HG03469 (cell line): ENCODE results near the gene NPFFR1.

Experiments used
- ATAC-seq: cut with Tn5 transposase; IDR thresholded peaks from one replicate; pipeline ENCODE4 v1.9.1; 2021; ENCODE audit warnings: mild to moderate bottlenecking, moderate library complexity, moderate number of reproducible peaks; ENCODE audit not compliant: unreplicated experiment

Gene NPFFR1

DNA sequence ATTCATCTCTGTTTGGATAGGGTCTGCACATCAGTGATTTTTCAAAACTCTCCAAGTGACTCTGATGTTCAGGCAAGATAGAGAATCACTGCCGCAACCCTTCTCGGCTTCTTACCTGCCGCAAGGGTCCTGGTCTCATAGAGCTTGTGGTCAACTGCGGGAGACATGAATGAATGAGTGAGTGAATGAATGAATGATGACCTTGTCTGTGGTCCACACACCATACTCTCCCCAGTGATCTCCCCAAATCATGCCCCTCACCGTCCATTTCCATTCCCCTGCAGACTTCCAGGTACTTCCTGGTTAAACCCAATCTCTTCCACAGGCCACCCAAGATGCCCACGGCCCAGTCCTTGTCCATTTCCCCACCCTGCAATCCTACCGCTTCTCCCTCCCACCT is 5.9 kb upstream of the NPFFR1 start:
- no peak for ATAC-seq

DNA sequence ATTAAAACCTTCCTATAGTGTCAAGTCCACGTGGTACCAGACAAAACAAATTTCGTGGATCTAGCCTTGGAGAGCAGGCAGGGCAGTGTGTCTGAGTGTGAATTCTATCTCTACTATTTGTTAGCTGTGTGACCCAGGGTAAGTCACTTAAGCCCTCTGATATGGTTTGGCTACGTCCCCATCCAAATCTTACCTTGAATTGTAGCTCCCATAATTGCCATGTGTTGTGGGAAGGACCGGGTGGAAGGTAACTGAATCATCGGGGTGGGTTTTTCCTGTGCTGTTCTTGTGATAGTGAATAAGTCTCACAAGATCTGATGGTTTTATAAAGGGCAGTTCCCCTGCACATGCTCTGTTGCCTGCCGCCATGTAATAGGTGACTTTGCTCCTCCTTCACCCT is 2.8 kb upstream of the NPFFR1 start:
- no peak for ATAC-seq

DNA sequence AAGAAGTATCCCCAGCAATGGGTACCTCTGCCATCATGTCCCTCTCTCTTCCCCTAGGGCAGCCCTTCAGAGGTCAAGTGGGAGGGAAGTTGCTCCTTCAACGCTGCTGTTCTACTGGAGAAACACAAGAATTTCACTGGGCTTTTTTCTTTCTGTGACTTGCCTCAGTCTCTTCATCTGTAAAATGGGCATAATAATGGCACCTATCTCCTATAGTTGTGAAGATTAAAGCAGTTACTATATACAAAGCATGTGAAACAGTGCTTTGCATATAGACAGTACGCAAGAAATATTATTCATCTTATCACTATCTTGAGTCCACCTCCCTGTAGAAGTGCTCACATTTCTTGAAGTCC is 1.6 kb upstream of the NPFFR1 start:
- no peak for ATAC-seq

DNA sequence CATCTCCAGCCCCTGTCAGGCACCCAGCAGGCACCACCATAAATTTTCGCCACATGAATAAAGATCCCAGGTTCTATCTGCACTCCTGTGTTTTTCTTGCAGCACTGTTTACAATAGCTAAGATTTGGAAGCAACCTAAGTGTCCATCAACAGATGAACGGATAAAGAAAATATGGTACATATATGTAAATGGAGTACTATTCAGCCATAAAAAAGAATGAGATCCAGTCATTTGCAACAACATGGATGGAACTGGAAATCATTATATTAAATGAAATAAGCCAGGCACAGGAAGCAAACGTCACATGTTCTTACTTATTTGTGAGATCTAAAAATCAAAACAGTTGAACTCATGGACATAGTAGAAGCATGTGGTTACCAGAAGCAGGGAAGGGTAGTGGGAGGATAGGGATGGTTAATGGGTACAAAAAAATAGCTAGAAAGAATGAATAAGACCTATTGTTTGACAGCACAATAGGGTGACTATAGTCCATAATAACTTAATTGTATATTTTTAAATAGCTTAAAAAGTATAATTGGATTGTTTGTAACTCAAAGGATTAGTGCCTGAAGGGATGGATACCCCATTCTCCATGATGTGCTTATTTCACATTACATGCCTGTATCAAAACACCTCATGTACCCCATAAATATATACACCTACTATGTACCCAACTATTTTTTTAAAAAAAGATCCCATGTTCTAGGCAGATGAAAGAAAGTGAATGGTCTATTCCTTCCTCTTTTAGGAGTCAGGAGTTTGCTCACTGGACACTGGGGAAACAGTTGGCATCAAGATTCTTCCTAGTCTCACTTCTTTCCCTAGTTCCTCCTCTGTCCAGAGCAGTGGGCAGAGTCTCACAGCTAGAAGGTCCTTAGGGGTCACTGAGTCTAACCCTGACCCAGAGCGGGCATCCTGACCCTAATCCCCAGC is 1.0 kb upstream of the NPFFR1 start:
- ATAC-seq: no peak

DNA sequence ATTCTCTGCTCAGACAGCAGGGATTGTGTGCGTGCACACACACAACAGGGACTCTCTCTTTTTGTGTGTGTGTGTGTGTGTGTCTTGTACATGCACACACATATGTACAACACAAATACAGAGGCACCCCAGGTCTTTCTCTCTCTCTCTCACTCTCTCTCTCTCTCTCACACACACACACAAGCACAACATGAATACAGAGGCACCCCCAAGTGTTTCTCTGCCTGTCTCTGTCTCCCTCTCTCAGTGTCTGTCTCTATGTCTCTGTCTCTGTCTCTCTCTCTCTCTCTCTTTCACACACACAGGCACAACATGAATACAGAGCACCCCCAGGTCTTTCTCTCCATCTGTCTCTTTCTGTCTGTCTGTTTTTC is 746 bp downstream of the NPFFR1 start:
- no peak for ATAC-seq

DNA sequence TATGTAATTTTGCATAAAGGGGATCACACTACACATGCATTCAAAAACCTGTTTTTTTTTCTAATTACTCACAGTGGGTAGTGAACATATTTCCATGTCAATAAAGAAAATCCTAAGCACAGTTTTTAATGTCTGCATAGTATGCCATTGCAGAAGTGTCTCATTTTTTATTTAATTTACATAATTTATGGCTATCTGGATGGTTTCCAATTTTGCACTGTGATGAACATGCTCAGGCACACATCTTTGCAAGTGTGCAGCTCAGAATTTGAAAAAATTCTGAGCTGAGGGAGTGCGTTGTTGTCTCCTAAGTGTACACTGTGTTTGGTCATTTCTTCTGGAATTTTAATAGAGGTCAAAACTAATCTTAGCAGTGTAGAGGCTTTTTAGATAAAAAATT is 2.2 kb downstream of the NPFFR1 start:
- no peak for ATAC-seq

DNA sequence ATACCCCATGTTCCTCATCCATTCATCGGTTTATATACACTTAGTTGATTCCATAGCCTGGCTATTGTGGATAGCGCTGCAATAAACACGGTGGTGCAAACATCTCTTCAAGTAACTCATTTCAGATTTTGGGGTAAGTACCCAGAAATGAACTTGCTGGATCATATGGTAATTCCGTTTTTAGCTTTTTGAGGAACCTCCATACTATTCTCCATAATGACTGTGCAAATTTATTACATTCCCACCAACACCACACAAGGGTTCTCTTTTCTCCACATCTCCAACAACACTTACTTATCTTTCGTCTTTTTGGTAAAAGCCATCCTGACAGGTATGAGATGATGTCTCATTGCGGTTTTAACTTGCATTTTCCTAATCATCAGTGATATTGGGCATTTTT is 3.7 kb downstream of the NPFFR1 start:
- ATAC-seq: no peak

DNA sequence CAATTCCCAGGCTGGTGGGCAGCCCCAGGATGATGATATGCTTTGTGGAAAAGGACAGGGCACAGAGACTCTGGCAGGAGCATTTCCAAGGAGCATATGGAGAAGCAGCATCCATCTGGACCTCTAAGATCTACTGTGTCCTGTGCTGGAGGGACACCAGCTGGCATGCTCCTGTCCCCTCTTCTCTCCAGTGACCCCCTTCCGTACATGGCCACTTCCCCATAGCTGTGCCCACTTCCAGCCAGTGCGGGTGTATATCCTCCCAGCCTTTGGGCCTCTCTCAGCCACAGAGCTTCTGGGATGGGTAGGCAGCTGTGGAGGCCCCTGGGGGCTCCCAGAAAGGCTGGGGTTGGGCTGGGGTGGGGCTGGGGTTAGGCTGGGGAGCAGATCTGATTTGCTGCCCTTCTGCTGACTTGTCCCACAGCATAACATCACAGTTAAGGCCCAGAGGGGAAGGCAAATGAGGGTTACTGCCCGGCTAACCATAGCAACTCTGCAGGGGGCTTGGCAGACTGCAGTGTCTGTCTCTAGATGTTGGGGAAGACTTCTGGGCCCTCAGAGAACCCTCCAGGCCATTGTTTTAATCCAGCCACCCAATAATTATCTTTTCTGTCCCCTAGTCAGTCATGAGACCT is 6.3 kb downstream of the NPFFR1 start:
- ATAC-seq: no peak

DNA sequence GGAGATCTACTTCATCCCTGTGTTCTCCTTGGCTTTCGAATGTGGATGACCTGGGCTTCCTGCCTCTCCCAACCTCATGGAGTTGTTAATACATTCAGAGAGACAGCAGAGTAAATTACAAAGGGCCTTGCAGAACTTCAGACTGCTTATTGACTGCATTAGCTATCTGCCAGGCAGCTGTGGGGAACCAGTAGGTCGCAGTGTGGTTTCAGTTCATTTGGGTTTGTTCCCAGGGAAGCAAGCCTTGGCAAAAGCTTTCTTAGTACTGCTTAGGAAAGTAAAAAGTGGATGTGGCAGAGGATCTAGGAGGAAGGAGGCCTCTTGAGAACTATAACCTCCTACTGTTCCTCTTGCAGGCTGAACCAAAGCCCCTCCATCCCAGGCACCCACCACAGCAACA is 9.2 kb downstream of the NPFFR1 start:
- ATAC-seq: no peak

DNA sequence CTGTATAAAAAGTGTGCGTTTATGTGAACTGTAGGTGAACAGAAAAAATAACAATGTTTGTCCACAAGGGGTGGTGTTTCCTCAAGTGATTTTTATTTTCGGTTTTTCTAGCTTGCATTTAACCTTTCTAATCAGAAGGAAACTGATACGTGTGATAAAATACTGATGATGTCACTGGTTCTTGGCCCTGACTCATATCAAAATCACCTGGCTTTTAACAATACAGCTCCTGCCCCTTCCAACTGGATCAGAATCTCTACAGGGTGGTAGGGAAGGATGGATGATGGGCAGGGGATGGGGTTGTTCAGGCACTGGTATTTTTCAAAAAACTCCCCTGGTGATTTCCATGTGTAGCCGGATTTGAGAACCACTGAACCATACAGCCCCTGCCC is 10.9 kb downstream of the NPFFR1 start:
- peak; percentile 47 for ATAC-seq

DNA sequence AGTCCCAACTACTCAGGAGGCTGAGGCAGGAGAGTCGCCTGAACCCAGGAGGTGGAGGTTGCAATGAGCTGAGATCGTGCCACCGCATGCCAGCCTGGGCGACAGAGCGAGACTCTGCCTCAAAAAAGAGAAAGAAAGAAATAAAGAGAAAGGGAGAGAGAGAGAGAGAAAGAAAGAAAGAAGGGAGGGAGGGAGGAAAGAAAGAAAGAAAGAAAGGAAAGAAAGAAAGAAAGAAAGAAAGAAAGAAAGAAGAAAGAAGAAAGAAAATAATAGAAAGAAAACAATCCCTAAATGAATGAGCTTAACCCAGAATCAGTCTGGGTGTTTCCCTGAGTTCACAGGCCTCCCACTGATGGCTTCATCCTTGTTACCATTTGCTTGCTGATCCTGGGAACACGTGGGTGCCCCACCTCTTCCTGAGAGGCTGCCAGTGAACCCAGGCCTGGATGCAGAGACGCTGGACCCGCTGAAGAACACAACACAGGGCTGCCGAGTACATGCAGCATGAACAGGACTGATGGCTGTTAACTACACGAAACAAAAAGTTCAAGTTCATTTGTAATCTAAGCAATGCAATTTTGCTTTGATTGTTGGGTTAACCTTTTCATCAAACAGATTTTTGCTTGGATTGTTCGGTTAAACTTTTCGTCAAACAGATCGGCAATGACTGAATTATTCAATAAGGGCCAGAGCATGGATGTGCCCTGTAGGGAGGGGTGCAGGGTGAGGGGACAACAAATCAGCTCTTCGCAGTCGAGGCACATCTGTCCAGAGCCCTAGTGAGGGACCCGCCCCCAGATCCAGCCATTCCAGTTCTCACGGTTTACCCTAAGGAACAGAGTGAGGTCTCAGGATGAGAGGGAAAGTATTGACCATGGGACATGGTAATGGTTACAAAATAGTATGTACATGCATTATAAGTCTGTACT is 11.5 kb downstream of the NPFFR1 start:
- no peak for ATAC-seq

DNA sequence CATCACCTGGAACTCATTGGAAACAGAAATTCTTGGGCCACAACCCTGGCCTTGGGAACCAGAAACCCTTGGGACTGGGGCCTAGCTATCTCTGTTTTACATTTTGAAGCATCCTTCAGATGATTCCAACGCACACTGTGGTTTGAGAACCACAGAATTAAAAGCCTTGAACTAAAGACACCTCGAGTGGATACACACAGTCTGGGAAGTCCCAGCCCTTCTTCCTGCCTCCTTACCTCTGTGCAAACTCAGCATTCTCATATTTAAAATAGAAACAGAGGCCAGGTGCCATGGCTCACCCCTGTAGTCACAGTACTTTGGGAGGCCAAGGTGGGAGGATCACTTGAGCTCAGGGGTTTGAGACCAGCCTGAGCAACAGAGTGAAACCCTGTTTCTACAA is 12.9 kb downstream of the NPFFR1 start:
- ATAC-seq: no peak

DNA sequence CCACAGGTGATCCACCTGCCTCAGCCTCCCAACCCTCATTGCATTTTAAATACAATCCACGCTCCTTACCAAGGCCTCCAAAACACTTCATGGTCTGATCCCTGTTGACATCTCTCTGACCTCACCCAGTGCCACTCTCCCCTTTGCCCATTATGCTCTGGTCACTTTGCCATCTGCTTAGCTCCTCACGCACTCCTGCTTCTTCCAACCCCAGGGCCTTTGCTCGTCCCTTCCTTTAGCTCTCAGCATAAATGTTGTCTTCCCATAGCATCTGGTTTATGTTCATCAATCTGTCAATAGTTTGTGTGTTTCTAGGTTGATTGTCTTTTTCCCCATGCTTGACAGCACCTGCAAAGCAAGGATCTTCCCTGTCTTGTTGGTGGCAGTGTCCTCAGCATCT is 14.1 kb downstream of the NPFFR1 start:
- no peak for ATAC-seq

DNA sequence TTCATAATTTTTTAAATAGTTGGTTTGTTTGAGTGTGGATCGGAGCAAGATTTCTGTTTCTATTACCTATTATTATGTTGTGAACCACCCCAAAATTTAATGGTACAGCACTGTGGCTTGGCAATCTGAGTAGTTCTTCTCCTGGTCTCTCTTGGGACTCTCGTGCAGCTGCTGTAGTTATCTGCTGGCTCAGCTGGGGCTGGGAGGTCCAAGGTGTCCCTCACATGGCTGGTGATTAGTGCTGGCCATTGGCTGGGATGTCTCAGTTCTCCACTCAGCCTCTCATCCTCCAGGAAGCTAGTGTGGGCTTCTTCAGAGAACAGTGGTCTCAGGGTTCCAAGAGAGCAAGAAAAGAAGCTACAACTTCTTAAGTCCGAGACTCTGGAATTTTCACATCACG is 15.4 kb downstream of the NPFFR1 start:
- no peak for ATAC-seq

DNA sequence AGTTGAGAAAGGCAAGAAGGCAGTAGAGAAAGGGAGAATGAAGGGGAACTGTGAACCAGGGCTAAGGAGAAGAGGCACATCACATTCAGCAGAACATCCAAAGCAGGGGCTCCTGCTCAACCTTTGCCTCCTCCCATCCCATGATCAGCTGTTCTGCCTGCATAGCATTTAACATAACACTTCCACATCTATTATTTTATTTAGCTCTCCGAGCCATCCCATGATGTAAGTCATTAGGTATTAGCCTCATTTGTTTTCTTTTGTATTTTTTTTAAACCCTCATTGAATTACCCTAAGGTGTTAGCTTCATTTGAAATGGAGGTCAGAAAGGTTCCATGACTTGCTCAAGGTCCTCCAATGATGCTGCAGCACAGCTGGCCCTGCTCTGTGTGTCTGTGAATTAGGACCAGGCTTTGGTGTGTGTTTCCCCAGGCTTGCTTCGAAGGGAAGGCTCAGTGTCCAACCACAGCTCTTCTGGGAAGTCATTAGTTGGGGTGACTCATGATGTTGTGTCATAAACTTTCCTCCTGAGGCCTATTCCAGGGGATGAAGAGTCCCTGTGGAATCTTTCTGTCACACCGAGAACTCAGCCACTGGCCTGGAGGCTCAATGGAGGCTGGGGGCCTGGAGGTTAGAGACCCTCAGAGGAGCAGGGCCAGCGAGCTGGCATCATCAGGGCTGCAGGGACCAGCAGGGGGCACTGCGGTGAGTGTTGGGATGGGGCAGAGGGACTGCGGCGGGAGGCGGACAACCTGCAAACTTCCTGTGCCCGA is 16.5 kb downstream of the NPFFR1 start:
- ATAC-seq: no peak

DNA sequence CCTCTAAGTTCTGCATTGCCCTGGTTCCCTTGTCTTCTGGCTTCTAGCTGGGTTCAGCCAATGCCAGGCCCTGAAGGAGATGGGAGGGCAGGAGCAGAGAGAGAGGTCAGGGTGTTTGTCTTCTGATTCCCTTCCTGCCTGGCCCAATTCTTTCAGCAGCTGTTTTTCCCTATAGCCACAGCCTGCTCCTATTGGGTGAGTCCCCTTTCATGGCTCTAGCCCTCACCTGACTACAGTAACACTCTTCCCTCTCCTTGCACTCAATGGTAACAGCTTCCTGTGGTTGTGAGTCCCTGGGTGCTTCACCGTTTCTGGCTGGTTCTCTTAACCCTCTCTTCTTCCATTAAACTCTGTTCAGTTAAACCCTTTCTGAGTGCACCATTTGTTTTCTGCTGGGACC is 17.1 kb downstream of the NPFFR1 start:
- ATAC-seq: no peak

DNA sequence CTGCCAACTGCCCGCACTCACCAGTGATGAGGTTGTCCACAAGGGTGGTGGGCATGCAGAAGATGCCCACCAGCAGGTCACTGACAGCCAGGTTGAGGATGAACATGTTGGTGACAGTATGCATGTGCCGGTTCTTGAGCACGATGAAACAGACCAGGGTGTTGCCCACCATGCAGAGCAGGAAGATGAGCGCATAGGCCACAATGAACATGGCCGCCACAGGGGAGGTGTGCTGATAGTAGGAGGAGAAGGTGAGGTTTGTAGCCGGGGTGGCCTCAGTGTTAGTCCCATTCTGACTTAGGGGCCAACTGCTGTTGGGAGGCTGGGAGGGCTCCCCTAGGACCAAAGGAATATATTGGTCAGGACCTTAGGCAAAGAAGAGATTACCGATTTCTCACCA is 17.7 kb downstream of the NPFFR1 start:
- ATAC-seq: no peak

DNA sequence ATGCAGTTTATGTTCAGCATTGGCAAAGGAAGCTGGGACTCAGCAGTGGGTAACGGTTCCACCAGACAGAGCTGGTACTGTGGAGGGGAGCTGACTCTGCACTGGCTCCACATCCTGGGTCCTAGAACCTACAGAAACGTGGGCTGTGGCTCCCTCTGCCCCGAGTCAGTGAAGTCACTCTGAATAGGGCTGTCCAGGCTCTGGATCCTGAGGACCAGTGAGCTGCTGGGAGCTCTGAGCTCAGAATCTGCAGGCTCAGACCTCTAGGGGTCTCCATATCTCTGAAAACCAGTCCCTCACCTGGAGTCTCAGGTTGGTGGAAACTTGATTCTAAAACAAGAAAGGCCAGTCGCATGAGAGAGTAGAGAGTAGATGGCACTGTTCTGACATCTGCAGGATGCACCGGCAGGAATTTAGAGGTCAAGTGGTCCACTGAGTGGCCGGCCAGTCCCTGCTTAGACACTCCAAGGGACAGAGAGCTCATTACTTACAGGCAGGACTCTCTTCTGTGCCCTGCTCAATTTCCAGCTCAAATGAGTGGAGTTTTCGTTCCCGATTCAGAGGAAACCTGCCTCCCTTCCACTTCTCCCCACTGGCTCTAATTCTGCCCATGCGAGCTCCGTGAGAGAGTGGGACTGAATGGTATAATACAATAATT is 18.6 kb downstream of the NPFFR1 start:
- ATAC-seq: no peak

DNA sequence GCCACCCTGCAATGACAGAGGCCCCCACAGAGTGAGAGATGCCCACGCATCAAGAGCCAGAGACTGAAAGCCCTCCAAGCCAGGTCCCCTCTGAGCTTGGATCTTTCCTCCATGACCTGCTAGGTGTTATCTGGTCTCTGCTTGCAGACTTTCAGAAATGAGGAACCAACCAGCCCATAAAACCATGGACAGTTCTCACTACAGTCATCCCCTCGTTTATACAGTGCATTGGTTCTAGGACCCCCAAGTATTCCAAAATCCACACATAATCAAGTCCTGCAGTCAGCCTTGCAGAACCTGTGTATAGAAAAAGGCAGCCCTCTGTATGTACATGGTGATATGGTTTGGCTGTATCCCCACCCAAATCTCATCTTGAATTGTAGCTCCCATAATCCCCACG is 23.1 kb downstream of the NPFFR1 start:
- ATAC-seq: no peak

DNA sequence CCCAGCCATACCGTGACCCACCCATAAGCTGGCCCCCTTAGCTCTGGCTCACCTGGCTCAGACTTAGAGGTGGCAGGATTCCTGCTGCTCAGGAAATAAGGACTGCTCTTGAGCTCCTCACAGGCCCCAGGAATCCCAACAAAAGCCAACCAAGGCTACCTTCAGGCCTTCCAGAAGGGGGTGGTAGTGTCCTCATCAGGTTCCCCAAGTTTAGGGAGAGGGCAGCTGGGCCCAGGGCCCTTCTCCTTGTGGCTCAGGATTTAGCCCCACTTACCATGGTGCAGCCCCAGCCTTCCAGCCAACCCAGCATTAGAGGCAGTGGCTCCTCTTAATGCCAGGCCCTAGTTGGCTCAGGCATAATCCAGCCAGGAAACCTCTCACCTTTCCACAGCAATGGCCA is 23.5 kb downstream of the NPFFR1 start:
- no peak for ATAC-seq
